Measurements from ENCODE around the gene PDZD4. TPM values are rescaled to one million over a fixed set of nuclear protein-coding genes. Genes with fewer than 3 reads are reported as not detected.

The PDZD4 gene
- polyA plus RNA-seq, 1 donor (not counting 4 experiments of a cell fraction or from before 2014, with no cell fraction given), result 0.05 TPM

GRCh38 chrX:153871946-153872878 lies 41.9 kb upstream of the PDZD4 start:
- DNase-seq (ENCODE audit: low read depth, low spot score), result no peak
- H2AFZ ChIP-seq (ENCODE audit: control insufficient read depth, low read length), result no peak overlapping the region
- no peaks in the 10 kb centered on the region for H4K20me1 ChIP-seq (ENCODE audit: control insufficient read depth, extremely low read depth, insufficient read depth, low read length)
- dilution Hi-C loops (cut with MboI; ENCODE audit: extremely low pct_ligation_motif_present, low sequenced_read_pairs), result no loop called here
- no peak for FAIRE-seq
- no peak overlapping the region for H3K9ac ChIP-seq (ENCODE audit: control insufficient read depth, extremely low read depth, insufficient read depth, low read length)
- no peak overlapping the region for H3K27ac ChIP-seq (ENCODE audit: control insufficient read depth, insufficient read depth, low read length)
- H3K4me2 ChIP-seq (ENCODE audit: control insufficient read depth, extremely low read depth, insufficient read depth, low read depth, low read length), result no peak overlapping the region
- peaks cover 0 to 9% of the 10 kb centered on the region in 2 experiments for H3K36me3 ChIP-seq (ENCODE audit: control insufficient read depth in 2 of 2, extremely low read depth in 1 of 2, insufficient read depth in 2 of 2, low read length in 2 of 2)
- no peaks in the 10 kb centered on the region for H3K79me2 ChIP-seq (ENCODE audit: control insufficient read depth, insufficient read depth, low read length)
- H3K4me1 ChIP-seq (ENCODE audit: control insufficient read depth, extremely low read depth, insufficient read depth, low read length), result no peaks in the 10 kb centered on the region
- no peaks in the 10 kb centered on the region for H3K27me3 ChIP-seq (ENCODE audit: control insufficient read depth, extremely low read depth, insufficient read depth, low read length)
- no peaks in the 10 kb centered on the region for H3K9me1 ChIP-seq (ENCODE audit: control insufficient read depth, extremely low read depth, insufficient read depth, low read length)
- TF ChIP-seq, protein P1, sequence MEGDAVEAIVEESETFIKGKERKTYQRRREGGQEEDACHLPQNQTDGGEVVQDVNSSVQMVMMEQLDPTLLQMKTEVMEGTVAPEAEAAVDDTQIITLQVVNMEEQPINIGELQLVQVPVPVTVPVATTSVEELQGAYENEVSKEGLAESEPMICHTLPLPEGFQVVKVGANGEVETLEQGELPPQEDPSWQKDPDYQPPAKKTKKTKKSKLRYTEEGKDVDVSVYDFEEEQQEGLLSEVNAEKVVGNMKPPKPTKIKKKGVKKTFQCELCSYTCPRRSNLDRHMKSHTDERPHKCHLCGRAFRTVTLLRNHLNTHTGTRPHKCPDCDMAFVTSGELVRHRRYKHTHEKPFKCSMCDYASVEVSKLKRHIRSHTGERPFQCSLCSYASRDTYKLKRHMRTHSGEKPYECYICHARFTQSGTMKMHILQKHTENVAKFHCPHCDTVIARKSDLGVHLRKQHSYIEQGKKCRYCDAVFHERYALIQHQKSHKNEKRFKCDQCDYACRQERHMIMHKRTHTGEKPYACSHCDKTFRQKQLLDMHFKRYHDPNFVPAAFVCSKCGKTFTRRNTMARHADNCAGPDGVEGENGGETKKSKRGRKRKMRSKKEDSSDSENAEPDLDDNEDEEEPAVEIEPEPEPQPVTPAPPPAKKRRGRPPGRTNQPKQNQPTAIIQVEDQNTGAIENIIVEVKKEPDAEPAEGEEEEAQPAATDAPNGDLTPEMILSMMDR (optimal IDR thresholded peaks at IDR 0.05 in 1 of 3, IDR thresholded peaks at IDR 0.05 in 1 of 3, conservative IDR thresholded peaks at IDR 0.05 in 1 of 3; ENCODE audit: extremely low read depth in 1 of 3, insufficient read depth in 2 of 3, low read length in 3 of 3), result no peak
- TF ChIP-seq EZH2 (IDR thresholded peaks at IDR 0.05; ENCODE audit: low read length), result no peak
- no peaks in the 10 kb centered on the region for H3K9me3 ChIP-seq (ENCODE audit: control insufficient read depth, low read depth, low read length)
- H3K4me3 ChIP-seq (ENCODE audit: control insufficient read depth in 2 of 3, extremely low read depth in 1 of 3, insufficient read depth in 2 of 3, low read depth in 1 of 3, low read length in 3 of 3), result no peak overlapping the region

DNA sequence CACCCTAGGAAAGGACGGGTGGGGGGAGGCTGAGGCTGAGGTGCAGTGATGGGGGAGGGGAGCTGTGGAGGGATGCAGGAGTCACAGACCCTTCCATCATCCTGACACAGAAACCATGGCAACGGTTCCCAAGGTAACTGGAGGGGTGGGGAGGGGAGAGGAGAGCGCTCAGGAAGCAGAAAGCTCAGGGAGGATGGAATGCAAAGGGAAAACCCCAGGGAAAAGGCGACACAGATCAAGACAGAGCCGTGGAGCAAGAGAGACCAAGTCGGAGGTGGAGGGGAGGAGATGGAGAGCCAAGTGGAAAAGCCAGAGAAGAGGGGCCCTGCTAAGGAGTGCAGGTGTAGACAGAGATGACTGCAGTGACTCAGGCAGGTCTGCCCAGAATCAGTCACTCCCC lies 41.1 kb upstream of the PDZD4 start:
- Histone ChIP-seq H3K4me2 (ENCODE audit: control insufficient read depth, extremely low read depth, insufficient read depth, low read depth, low read length) (no peak overlapping the region), H3K9ac (ENCODE audit: control insufficient read depth, extremely low read depth, insufficient read depth, low read length) (no peak overlapping the region), H4K20me1 (ENCODE audit: control insufficient read depth, extremely low read depth, insufficient read depth, low read length) (no peaks in the 10 kb centered on the region), H3K79me2 (ENCODE audit: control insufficient read depth, insufficient read depth, low read length) (no peaks in the 10 kb centered on the region), H3K27me3 (ENCODE audit: control insufficient read depth, extremely low read depth, insufficient read depth, low read length) (no peaks in the 10 kb centered on the region), H3K9me3 (ENCODE audit: control insufficient read depth, low read depth, low read length) (no peaks in the 10 kb centered on the region), H3K4me1 (ENCODE audit: control insufficient read depth, extremely low read depth, insufficient read depth, low read length) (no peaks in the 10 kb centered on the region), H2AFZ (ENCODE audit: control insufficient read depth, low read length) (no peak overlapping the region), H3K4me3 (ENCODE audit: control insufficient read depth in 2 of 3, extremely low read depth in 1 of 3, insufficient read depth in 2 of 3, low read depth in 1 of 3, low read length in 3 of 3) (no peak overlapping the region), H3K27ac (ENCODE audit: control insufficient read depth, insufficient read depth, low read length) (no peak overlapping the region), H3K9me1 (ENCODE audit: control insufficient read depth, extremely low read depth, insufficient read depth, low read length) (no peaks in the 10 kb centered on the region), H3K36me3 (ENCODE audit: control insufficient read depth in 2 of 2, extremely low read depth in 1 of 2, insufficient read depth in 2 of 2, low read length in 2 of 2) (peaks cover 0 to 9% of the 10 kb centered on the region in 2 experiments)
- DNase-seq (ENCODE audit: low read depth, low spot score) (no peak), FAIRE-seq (no peak)
- TF ChIP-seq, protein P1 (optimal IDR thresholded peaks at IDR 0.05 in 1 of 3, IDR thresholded peaks at IDR 0.05 in 1 of 3, conservative IDR thresholded peaks at IDR 0.05 in 1 of 3; ENCODE audit: extremely low read depth in 1 of 3, insufficient read depth in 2 of 3, low read length in 3 of 3), result no peak
- no peak for TF ChIP-seq EZH2 (IDR thresholded peaks at IDR 0.05; ENCODE audit: low read length)
- dilution Hi-C loops (cut with MboI; ENCODE audit: extremely low pct_ligation_motif_present, low sequenced_read_pairs), result no loop called here

All from keratinocyte (primary cell).